ENCODE results near the gene CPA1.

- TF ChIP-seq EZH2 (IDR thresholded peaks at IDR 0.05) (no peak), POLR2AphosphoS5 (IDR thresholded peaks at IDR 0.05; ENCODE audit: borderline replicate concordance, low read depth, low read length) (no peak), FOXP2 (optimal IDR thresholded peaks at IDR 0.05; ENCODE audit: control extremely low read depth, extremely low read length, insufficient read depth) (no peak)
These were observed 3.1 kb downstream of the CPA1 start for GRCh38 chr7:130383187-130383980.

Measured in SK-N-MC (cell line).